UCSD-AML1 (cell line): ENCODE measurements around the gene CLDN11.

Experiments
- DNase-seq: peaks from one replicate; lab custom pipeline; 2025; ENCODE audit not compliant: unreplicated experiment; lab: John Stamatoyannopoulos, UW

The CLDN11 gene

DNA sequence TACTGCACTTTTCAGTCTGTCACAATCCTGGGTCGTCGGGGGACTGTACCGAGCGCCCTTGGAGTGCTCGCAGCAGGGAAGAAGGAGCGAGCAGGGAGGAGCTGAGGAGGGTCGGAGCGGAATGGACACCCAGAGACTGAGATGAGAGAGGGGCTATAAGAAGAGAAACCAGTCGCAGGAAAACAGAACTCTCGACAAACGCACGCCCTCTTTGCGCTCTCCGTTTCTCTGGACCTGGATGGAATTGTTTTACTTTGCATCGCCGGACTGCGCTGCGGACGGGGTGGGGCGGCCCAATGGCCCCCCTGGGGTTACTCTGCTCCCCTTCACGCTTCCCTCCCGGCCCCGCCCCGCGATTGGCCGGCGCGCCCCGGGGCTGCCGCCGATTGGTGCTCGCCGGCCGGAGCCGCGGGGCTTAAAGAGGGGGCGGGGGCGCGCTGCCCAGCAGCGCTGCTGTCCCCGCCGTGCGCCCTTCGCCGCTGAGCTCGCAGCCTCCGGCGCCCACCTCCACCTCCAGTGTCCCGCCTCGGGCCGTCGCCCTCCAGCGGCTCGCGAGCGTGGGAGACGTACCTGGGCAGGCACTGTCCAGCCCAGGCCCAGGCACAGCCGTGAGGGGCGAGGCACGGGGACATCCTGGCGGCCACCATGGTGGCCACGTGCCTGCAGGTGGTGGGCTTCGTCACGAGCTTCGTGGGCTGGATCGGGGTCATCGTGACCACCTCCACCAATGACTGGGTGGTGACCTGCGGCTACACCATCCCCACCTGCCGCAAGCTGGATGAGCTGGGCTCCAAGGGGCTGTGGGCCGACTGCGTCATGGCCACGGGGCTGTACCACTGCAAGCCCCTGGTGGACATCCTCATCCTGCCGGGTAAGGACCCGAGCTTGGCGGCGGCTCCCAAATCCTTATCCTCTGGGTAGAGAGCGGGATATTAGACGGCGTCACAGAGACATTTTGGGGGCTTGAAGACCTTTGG, at the start of gene CLDN11:
Gene CLDN11, plus strand, starts transcription at position 447 of the 977 bp plus-strand sequence. Its CDS starts 199 bp downstream, at position 646.
- DNase-seq, result no peak

DNA sequence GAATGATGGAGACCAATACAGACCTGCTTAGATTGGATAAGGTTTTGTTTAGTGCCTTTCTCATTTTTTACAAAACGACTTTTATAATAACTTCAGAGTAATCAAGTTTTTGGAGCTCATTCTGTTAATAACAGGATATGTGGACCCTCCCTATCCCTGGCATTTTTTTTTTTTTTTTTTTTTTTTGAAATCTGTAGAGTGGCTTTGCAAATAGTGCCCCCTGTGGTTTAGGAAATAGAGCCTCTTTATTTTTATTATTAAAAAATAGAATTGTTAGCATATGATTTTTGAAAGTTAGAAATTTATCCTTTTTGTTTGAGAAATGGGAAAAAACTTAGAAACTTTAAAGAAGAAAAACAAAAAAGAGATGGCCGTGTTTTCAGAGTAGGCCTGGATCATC, 49.7 kb upstream of the CLDN11 start:
- DNase-seq, result no peak

DNA sequence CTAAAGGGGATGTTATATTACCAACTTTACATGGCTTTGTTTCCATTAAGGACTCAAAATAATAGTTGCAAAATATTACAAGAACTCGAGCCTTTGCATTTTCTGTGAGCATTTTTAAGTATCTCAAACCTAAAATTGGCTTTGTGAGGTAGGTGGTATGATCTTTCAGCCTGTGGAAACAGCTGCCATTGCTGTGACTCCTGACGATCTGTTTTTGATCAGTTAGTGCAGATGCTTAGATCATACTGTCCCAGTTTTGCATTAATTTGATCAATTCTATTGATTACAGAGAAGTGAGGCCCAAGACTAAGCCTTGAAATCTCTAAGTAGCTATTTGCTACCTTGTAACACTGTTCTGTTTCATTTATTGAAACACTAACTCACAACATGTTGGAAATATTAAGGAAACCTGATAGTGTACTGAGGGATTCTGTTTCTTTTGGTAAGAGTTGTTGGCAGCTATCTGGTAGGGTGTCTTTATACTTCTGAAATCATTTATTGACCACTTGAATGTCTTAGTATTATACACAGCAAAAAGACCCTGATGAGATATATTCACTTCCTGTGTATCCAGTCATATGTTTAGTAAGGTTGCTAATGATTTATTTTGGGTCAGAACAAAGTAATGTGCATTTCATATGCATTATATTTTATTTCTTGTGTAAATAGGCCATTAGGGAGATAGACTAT, 46.3 kb upstream of the CLDN11 start:
- no peak for DNase-seq

DNA sequence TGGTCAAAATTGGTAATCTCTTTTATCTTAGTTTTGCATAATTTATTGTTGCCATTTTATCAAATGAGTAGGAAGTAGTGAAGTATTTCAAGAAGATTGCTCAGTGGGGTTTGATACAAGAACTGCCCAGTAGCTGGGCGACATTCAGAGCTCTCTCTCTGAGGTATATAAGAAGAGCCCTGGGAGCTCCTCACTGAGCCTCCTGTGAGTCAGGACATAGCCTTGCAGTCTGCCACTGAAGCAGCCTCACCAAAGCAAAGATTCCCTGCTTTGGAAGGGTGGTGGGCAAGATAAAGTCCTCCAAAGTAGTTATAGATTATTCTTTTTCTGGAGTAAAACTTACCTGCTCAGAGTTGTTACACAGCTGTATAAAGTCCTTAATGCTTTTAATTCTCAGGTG, 35.1 kb upstream of the CLDN11 start:
- no peak for DNase-seq

DNA sequence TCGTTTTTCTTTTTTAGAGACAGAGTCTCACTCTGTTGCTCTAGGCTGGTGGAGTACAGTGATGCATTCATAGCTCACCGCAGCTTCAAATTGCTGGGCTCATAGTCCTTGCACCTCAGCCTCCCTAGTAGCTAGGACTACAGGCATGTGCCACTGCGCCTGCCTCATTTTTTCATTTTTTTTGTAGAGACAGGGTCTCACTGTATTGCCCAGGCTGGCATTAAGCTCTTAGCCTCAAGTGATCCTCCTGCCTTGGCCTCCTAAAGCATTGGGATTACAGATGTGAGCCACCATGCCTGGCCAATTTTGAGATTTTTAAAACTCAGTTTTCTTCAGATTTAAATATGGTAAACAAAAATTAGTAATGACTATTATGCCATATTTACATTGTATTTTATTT, 32.2 kb upstream of the CLDN11 start:
- no peak for DNase-seq

- DNase-seq, result no peak
These were observed 30.7 kb upstream of the CLDN11 start for GRCh38 chr3:170387950-170388349.

GRCh38 chr3:170391108-170391507, 27.6 kb upstream of the CLDN11 start:
- DNase-seq, result no peak

GRCh38 chr3:170397685-170398084, 21.0 kb upstream of the CLDN11 start:
- no peak for DNase-seq

DNA sequence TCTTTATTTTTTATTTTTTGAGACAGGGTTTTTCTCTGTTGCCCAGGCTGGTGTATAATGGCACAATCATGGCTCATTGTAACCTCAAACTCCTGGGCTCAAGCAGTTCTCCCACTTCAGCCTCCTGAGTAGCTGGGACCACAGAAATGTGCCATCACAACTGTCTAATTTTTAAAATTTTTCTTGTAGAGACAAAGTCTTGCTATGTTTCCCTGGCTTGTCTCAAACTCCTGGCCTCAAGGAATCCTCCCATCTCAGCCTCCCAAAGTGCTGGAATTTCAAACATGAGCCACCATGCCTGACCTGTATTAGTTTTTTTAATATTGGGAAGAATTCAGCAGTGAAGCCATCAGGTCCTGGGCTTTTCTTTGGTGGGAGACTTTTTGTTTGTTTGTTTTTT, 13.6 kb upstream of the CLDN11 start:
- DNase-seq, result no peak

DNA sequence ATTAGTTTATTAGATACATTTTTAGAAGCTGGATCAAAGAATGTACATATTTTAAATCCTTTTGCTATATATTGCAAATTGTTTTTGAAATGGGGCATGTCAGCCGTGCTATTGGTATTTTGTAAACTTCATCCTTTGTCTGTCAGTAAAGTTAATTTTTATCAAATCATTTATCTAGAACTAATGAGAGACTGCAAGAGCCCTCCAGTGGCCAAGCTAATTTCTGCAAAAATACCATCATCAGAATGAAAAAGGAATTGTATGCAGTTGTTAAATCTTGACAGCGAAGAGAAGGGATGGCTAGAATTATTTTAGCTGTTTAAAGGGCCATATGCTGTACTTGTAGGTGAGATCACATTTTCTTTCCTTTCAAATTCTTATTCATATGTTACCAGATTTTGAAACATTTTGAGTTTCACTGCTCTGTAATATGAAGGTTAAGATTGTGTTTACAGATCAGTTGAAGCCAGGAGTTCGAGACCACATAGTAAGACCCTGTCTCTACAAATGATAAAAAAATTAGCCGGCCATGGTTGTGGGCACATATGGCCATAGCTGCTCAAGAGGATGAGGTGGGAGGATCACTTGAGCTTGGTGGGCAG, 8.1 kb upstream of the CLDN11 start:
- no peak for DNase-seq

GRCh38 chr3:170413291-170413690, 5.4 kb upstream of the CLDN11 start:
- DNase-seq, result no peak

DNA sequence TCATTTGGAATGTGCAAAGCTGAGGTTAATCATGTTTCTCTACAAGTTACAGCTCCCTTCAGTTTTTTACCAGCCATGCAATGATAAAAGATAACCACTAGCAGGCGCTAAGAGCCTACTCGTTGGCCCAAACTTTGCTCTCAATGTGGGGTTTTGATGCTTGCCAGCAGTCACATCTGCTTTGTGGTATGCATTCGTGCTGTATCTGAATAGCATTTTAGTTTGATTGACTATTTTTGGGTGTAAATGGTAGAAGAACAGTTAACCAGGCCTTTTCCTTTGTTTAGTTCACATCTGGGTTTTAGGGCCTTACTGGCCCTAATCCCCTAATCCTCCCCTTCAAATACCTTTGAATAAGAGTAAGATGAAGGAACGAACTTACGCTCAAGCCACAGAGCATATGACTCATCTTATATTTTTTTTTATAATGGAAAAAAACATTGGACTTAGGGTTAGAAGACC, 4.4 kb upstream of the CLDN11 start:
- DNase-seq, result peak; percentile 12

DNA sequence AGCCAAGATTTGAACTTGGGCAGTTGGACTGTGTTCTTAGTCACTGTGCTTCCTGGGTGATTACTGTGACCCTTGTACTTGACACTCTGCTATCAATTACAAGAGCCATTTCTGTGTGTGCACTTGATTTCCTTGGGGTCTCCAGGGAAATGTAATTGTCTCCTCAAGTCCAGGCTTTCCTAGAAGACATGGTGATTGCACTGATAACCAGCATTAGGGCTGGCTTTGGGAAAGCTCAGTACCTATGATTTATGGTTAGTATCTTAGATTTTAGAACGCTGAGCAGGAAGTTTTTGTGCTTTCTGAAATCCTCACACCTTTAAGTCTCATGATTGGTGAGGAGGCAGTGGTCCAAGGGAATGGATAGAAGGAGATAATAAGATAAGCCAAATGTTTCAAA, 1.6 kb upstream of the CLDN11 start:
- no peak for DNase-seq

DNA sequence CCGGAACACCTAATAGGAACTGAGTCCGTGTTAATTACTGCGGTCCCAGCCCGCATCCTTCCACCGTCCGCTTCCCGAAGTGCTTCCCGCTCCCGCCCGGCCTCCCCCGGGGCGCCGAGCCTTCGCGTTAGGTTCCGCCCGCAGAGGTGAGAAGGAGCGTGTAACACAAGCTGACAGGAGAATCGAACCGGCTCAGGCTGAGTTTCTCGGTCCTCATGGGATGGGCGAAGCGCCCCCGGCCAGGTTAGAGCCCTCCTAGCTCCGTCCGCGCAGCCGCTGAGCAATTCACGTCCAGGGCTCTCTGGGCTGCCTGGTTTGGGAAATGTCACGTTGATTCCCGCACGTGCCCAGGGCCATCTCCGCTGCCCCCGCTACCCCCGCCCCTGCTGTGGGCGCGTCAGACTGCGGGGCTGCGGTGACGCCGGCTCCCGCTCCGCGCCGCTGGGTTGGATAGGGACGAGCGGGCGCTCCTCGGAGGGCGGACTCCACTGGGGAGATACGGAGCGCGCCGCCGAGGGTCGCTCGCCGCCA, 954 bp downstream of the CLDN11 start:
- peak; percentile 14 for DNase-seq

- DNase-seq, result no peak
These were observed 1.7 kb downstream of the CLDN11 start for GRCh38 chr3:170420307-170420821.

- no peak for DNase-seq
These were observed 2.5 kb downstream of the CLDN11 start for GRCh38 chr3:170421111-170421641.

DNA sequence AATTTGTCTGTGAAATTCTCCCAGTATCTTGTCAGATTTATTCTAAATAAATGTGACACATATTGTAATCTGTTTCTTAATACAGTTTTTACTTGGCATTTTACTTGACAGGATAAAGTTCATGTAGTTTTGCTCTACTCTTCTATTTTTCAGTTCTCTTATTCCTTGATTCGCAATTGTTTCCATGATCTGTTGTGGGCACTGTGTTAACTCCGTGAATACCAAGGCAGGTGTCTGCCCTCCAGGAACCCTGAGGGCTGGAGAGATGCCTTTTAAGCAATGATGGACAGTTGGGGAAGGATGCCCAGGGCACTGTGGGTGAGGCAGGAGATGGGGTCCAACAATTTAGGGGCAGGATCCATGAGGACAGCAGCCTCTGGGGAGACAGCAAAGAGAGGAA, 3.1 kb downstream of the CLDN11 start:
- DNase-seq, result no peak

- no peak for DNase-seq
These were observed 4.4 kb downstream of the CLDN11 start for GRCh38 chr3:170423001-170423615.

- no peak for DNase-seq
These were observed 6.2 kb downstream of the CLDN11 start for GRCh38 chr3:170424879-170425278.

- DNase-seq, result no peak
These were observed 7.0 kb downstream of the CLDN11 start for GRCh38 chr3:170425491-170426239.
